Chondrocyte (in vitro differentiated cells): ENCODE measurements around the gene PADI4. TPM values are rescaled to one million over a fixed set of nuclear protein-coding genes. Genes with fewer than 3 reads are reported as not detected.

ENCODE experiments used
- DNase-seq: peaks from one replicate; pipeline ENCODE4 v3.0.0; 2021; ENCODE audit warnings: mixed read lengths, low spot score
- H3K27ac Mint-ChIP-seq: one replicate; pipeline ENCODE4 v1.8.0; 2021; ENCODE audit warnings: mild to moderate bottlenecking, moderate library complexity, mixed read lengths; ENCODE audit not compliant: unreplicated experiment
- H3K27me3 Mint-ChIP-seq: 2 replicates; pipeline ENCODE4 v1.8.0; 2021; ENCODE audit warnings: low read depth, mixed read lengths
- H3K36me3 Mint-ChIP-seq: 2 replicates; pipeline ENCODE4 v1.8.0; 2021; ENCODE audit warnings: low read depth, mixed read lengths
- H3K4me1 Mint-ChIP-seq: 2 replicates; pipeline ENCODE4 v1.8.0; 2021; ENCODE audit warnings: low read depth, mild to moderate bottlenecking, mixed read lengths
- H3K4me3 Mint-ChIP-seq: one replicate; pipeline ENCODE4 v1.8.0; 2021; ENCODE audit warnings: mild to moderate bottlenecking, moderate library complexity, mixed read lengths; ENCODE audit not compliant: unreplicated experiment
- H3K9me3 Mint-ChIP-seq: 2 replicates; pipeline ENCODE4 v1.8.0; 2021; ENCODE audit warnings: low read depth, mixed read lengths
- CTCF ChIP-seq: fragments of 200-600 bp; sonication (generic); IDR thresholded peaks from 2 replicates; pipeline ENCODE4 v1.5.0; 2021; ENCODE audit warnings: antibody characterized with exemption, mild to moderate bottlenecking, moderate library complexity
- total RNA-seq: library from RNA; stranded (reverse); gene quantifications from 3 replicates; pipeline ENCODE4 v1.2.1, GENCODE V29; 2021

PADI4 gene
- total RNA-seq, 1 donor from 2014 or later: not detected

GRCh38 chr1:17263936-17264335 is 44.1 kb upstream of the PADI4 start:
- no peak overlapping the region for H3K27ac Mint-ChIP-seq
- TF ChIP-seq CTCF: no peak
- H3K4me1 Mint-ChIP-seq: no peaks in the 10 kb centered on the region
- peaks cover 1% of the 10 kb centered on the region for H3K36me3 Mint-ChIP-seq
- H3K27me3 Mint-ChIP-seq: peaks cover 2% of the 10 kb centered on the region
- DNase-seq: no peak
- H3K4me3 Mint-ChIP-seq: no peak overlapping the region
- H3K9me3 Mint-ChIP-seq: peaks cover 6% of the 10 kb centered on the region

GRCh38 chr1:17264470-17264869 is 43.5 kb upstream of the PADI4 start:
- no peak overlapping the region for H3K4me3 Mint-ChIP-seq
- no peak overlapping the region for H3K27ac Mint-ChIP-seq
- DNase-seq: no peak
- no peaks in the 10 kb centered on the region for H3K4me1 Mint-ChIP-seq
- no peak for TF ChIP-seq CTCF
- peaks cover 2% of the 10 kb centered on the region for H3K27me3 Mint-ChIP-seq
- peaks cover 1% of the 10 kb centered on the region for H3K36me3 Mint-ChIP-seq
- H3K9me3 Mint-ChIP-seq: peaks cover 6% of the 10 kb centered on the region

- no peak overlapping the region for H3K27ac Mint-ChIP-seq
- DNase-seq: no peak
Observed at GRCh38 chr1:17265162-17265561, 42.8 kb upstream of the PADI4 start.

GRCh38 chr1:17265950-17266349 is 42.0 kb upstream of the PADI4 start:
- Mint-ChIP-seq H3K4me1 (no peaks in the 10 kb centered on the region), H3K27ac (no peak overlapping the region), H3K9me3 (peaks cover 6% of the 10 kb centered on the region), H3K4me3 (no peak overlapping the region), H3K27me3 (peaks cover 2% of the 10 kb centered on the region), H3K36me3 (peaks cover 1% of the 10 kb centered on the region)
- no peak for DNase-seq
- TF ChIP-seq CTCF: no peak

More at GRCh38 chr1:17265162-17265561, 42.8 kb upstream of the PADI4 start:
- Mint-ChIP-seq H3K27me3 (peaks cover 2% of the 10 kb centered on the region), H3K4me1 (no peaks in the 10 kb centered on the region), H3K9me3 (peaks cover 6% of the 10 kb centered on the region), H3K4me3 (no peak overlapping the region), H3K36me3 (peaks cover 1% of the 10 kb centered on the region)
- no peak for TF ChIP-seq CTCF

- no peaks in the 10 kb centered on the region for H3K27me3 Mint-ChIP-seq
- H3K4me1 Mint-ChIP-seq: no peaks in the 10 kb centered on the region
- no peaks in the 10 kb centered on the region for H3K36me3 Mint-ChIP-seq
- peak; percentile 68 for DNase-seq
- no peaks in the 10 kb centered on the region for H3K9me3 Mint-ChIP-seq
- no peak overlapping the region for H3K27ac Mint-ChIP-seq
- no peak for TF ChIP-seq CTCF
- no peak overlapping the region for H3K4me3 Mint-ChIP-seq
Observed at GRCh38 chr1:17270891-17271765, 36.9 kb upstream of the PADI4 start.
